Measurements from ENCODE around the gene FKBP8. TPM values are rescaled to one million over a fixed set of nuclear protein-coding genes. Genes with fewer than 3 reads are reported as not detected.
A peak's percentile ranks its signal among the peaks of the same experiment; 100 is the strongest.
"Not testable (repeated sequence)": the region's sequence is repeated elsewhere in the genome, so short reads cannot be mapped to it uniquely, and the experiment has no call there.

FKBP8 gene
- total RNA-seq, 1 experiment from 2014 or later = 261 TPM

DNA sequence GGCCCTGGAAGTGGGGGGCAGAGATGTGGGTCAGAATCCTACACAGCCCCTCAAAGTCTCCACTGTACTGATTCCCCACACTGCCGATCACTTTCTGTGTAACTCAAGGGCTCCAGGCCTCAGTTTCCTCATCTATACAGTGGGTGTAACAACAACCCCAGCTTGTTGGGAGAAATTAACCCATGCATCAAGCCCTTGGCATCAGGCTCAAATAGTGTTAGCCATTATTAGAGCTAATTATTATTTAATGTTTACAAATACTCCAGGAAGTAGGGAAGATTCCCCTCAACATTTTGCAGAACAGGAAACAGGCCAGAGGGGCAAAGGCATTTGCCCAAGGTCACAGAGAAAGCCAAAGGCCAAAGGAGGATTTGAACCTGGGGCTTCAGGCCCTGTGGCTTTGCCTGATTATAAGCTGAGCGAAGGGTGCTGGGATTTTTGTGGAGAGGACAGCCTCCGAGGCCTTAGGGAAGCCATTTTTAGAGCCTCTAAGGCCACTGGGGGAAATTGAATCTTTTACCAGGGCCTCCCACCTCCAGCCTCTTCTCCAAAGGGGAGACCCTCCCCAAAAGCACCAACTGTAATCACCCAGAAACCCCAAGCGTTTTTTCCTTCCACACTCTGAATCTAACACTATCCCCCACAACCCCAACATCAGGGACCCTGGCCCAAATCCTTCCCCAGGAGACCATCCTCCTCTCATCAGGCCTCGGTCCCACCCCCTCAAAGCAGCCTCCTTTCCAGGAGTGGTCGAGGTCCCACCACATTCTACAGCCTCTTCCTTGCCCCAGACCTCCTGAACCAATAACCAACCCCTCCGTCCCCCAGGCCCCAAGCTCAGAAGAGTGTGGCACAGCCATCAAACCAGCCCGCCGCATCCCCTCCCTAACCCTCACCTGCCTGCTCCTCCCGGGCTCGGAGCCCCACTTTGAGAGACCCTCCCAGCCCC, 1.1 kb downstream of the FKBP8 start:
- no peaks in the 10 kb centered on the region for H4K20me1 ChIP-seq (ENCODE audit: insufficient read depth)

DNA sequence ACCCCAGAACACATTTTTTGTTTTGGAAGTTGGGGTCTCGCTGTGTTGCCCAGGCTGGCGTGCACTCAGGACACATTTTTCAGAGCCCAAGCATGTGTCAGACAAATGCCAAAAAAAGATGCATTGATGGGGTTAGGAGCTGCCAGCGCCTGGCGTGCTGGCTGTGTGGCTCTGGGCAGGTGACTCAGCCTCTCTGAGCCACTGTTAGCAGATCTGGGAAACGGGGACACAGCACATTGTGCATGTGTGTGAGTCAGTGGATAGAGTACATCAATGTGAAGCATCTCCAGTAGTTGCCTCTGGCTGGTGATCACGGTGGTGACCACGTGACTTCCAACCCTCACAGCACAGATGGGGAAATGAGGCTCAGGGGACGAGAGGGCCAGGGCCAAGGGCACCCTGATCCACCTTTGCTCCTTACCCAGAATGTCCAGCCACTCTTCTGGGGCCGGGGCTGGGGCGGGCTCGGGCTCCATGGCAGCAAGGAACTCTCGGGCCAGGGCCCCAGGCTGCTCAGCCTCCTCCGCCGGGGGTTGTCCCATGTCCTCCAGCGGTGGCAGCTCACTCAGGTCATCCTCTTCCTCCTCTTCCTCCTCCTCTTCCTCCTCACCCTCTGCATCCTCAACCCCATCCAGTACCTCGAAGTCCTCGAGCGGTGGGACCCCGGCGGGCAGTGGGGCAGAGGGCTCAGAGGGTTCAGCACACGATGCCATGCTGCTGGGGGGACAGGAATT, 1.9 kb downstream of the FKBP8 start:
- no peak for ATAC-seq
- ChIA-PET RAD21 (ENCODE audit: low non-redundant PET in 1 of 2, low total read pairs in 2 of 2, uncharacterized antibody in 2 of 2, unreplicated experiment in 2 of 2) (no interaction called here), CTCF (no interaction called here), POLR2A (no interaction called here)
- Histone ChIP-seq H3K4me3 (replicated peaks in 1 of 2; ENCODE audit: low read depth in 1 of 2, low read length in 2 of 2) (no peak overlapping the region; a peak in 1 of 4 replicates), H3K9me3 (ENCODE audit: control insufficient read depth in 1 of 2, insufficient read depth in 1 of 2, low read depth in 1 of 2, low read length in 2 of 2) (no peaks in the 10 kb centered on the region), H3K79me2 (ENCODE audit: insufficient read depth, low read length) (peaks cover 17% of the 10 kb centered on the region), H4K20me1 (ENCODE audit: insufficient read depth) (no peaks in the 10 kb centered on the region), H3K4me1 (ENCODE audit: control insufficient read depth in 1 of 2, insufficient read depth in 2 of 2, low read length in 2 of 2) (peaks cover 8 to 18% of the 10 kb centered on the region in 2 experiments), H2AFZ (ENCODE audit: low read depth, low read length, poor library complexity, severe bottlenecking) (no peak overlapping the region), H3K27me3 (ENCODE audit: insufficient read depth, low read length) (no peaks in the 10 kb centered on the region), H3K9ac (ENCODE audit: low read length) (no peak overlapping the region), H3K4me2 (ENCODE audit: low read length) (peak overlapping the region; percentile 97; the same call in 1 of the 2 replicates), H3K36me3 (ENCODE audit: control insufficient read depth in 1 of 2, insufficient read depth in 2 of 2, low read length in 2 of 2) (peaks cover 17 to 21% of the 10 kb centered on the region in 2 experiments; a peak in 3 of 4 replicates), H3K9me2 (ENCODE audit: insufficient read depth) (no peaks in the 10 kb centered on the region), H3K27ac (ENCODE audit: low read depth, low read length) (peak overlapping the region; percentile 80)
- no TSS peak for BruUV-seq (replicated peaks)
- intact Hi-C loops (cut with micrococcal nuclease) = no loop called here
- no peak for DNase-seq (ENCODE audit: low read depth, low spot score)
- TF ChIP-seq CBX3 (IDR thresholded peaks at IDR 0.05; ENCODE audit: low read depth) = no peak
- no peak for TF ChIP-seq TCF7L2 (IDR thresholded peaks at IDR 0.05; ENCODE audit: borderline replicate concordance, extremely low read depth, insufficient read depth, insufficient read length)
- no peak for TF ChIP-seq SIN3A (IDR thresholded peaks at IDR 0.05; ENCODE audit: low read depth)
- no peak for TF ChIP-seq FOSL1 (IDR thresholded peaks at IDR 0.05; ENCODE audit: low read depth)
- TF ChIP-seq YY1 (IDR thresholded peaks at IDR 0.05; ENCODE audit: extremely low read depth, insufficient replicate concordance, low read depth, low read length) = no peak
- TF ChIP-seq, protein P1, sequence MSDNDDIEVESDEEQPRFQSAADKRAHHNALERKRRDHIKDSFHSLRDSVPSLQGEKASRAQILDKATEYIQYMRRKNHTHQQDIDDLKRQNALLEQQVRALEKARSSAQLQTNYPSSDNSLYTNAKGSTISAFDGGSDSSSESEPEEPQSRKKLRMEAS (IDR thresholded peaks at IDR 0.05) = no peak
- TF ChIP-seq EGR1 (IDR thresholded peaks at IDR 0.05; ENCODE audit: low read depth) = no peak

More for the DNA sequence above, 1.1 kb downstream of the FKBP8 start:
- Histone ChIP-seq H3K27me3 (ENCODE audit: insufficient read depth, low read length) (no peaks in the 10 kb centered on the region), H3K4me3 (replicated peaks in 1 of 2; ENCODE audit: low read depth in 1 of 2, low read length in 2 of 2) (peak overlapping the region; percentile 76), H3K9ac (ENCODE audit: low read length) (peak overlapping the region; percentile 74), H2AFZ (ENCODE audit: low read depth, low read length, poor library complexity, severe bottlenecking) (no peak overlapping the region), H3K79me2 (ENCODE audit: insufficient read depth, low read length) (peaks cover 17% of the 10 kb centered on the region), H3K4me1 (ENCODE audit: control insufficient read depth in 1 of 2, insufficient read depth in 2 of 2, low read length in 2 of 2) (peaks cover 8 to 18% of the 10 kb centered on the region in 2 experiments), H3K4me2 (ENCODE audit: low read length) (peak overlapping the region; percentile 97), H3K27ac (ENCODE audit: low read depth, low read length) (peak overlapping the region; percentile 80), H3K36me3 (ENCODE audit: control insufficient read depth in 1 of 2, insufficient read depth in 2 of 2, low read length in 2 of 2) (peaks cover 17 to 21% of the 10 kb centered on the region in 2 experiments; a peak in 3 of 4 replicates), H3K9me2 (ENCODE audit: insufficient read depth) (no peaks in the 10 kb centered on the region), H3K9me3 (ENCODE audit: control insufficient read depth in 1 of 2, insufficient read depth in 1 of 2, low read depth in 1 of 2, low read length in 2 of 2) (no peaks in the 10 kb centered on the region)
- intact Hi-C loops (cut with micrococcal nuclease) = no loop called here
- ATAC-seq (no peak), DNase-seq (ENCODE audit: low read depth, low spot score) (no peak)
- ChIA-PET RAD21 (ENCODE audit: low non-redundant PET in 1 of 2, low total read pairs in 2 of 2, uncharacterized antibody in 2 of 2, unreplicated experiment in 2 of 2) (no interaction called here), POLR2A (interaction anchor here (0.7 kb wide), 3 partner anchors 29 to 56 kb away, joined by 3 to 7 read pairs (median 5); no protein-coding TSS in a partner anchor), CTCF (no interaction called here)
- no TSS peak for BruUV-seq (replicated peaks)
- no peak for TF ChIP-seq ZNF274 (IDR thresholded peaks at IDR 0.05; ENCODE audit: low read depth, low read length)
- TF ChIP-seq POLR2A (IDR thresholded peaks at IDR 0.05; ENCODE audit: borderline replicate concordance, extremely low read depth, insufficient read depth, insufficient read length) = no peak
- TF ChIP-seq POLR2AphosphoS5 (IDR thresholded peaks at IDR 0.05; ENCODE audit: low read depth, low read length) = 0 out of 2 replicates have a peak, but pooled peaks have one; percentile 11
- no peak for TF ChIP-seq FOSL1 (IDR thresholded peaks at IDR 0.05; ENCODE audit: low read depth)

DNA sequence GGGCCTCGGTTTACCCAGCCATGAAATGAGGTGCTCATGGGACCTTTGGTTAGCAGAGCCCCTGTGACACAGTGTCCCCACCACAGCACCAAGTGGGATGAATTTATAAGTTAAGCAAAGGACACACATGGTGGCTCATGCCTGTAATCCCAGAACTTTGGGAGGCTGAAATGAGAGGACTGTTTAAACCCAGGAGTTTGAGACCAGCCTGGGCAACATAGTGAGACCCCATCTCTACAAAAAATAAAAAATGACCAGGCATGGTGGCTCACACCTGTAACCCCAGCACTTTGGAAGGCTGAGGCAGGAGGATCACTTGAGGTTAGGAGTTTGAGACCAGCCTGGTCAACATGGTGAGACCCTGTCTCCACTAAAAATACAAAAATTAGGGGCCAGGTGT, 3.2 kb downstream of the FKBP8 start:
- RAD21 ChIA-PET (ENCODE audit: low non-redundant PET in 1 of 2, low total read pairs in 2 of 2, uncharacterized antibody in 2 of 2, unreplicated experiment in 2 of 2); H3K9me3 ChIP-seq (ENCODE audit: control insufficient read depth in 1 of 2, insufficient read depth in 1 of 2, low read depth in 1 of 2, low read length in 2 of 2); H3K27ac ChIP-seq (ENCODE audit: low read depth, low read length); ATAC-seq; H3K27me3 ChIP-seq (ENCODE audit: insufficient read depth, low read length); H2AFZ ChIP-seq (ENCODE audit: low read depth, low read length, poor library complexity, severe bottlenecking); CTCF ChIA-PET; H3K9me2 ChIP-seq (ENCODE audit: insufficient read depth); H3K9ac ChIP-seq (ENCODE audit: low read length); BruUV-seq (replicated peaks); POLR2A ChIA-PET; H3K4me2 ChIP-seq (ENCODE audit: low read length); intact Hi-C loops (cut with micrococcal nuclease); DNase-seq (ENCODE audit: low read depth, low spot score); H3K4me3 ChIP-seq (replicated peaks in 1 of 2; ENCODE audit: low read depth in 1 of 2, low read length in 2 of 2); H4K20me1 ChIP-seq (ENCODE audit: insufficient read depth): not testable (repeated sequence)
- Histone ChIP-seq H3K36me3 (ENCODE audit: control insufficient read depth in 1 of 2, insufficient read depth in 2 of 2, low read length in 2 of 2) (peaks cover 20 to 21% of the 10 kb centered on the region in 2 experiments; a peak in 3 of 4 replicates), H3K79me2 (ENCODE audit: insufficient read depth, low read length) (peaks cover 17% of the 10 kb centered on the region), H3K4me1 (ENCODE audit: control insufficient read depth in 1 of 2, insufficient read depth in 2 of 2, low read length in 2 of 2) (peaks cover 8 to 18% of the 10 kb centered on the region in 2 experiments)
